GM19023 (cell line): Measurements from ENCODE around the gene KCTD12.
"Not testable (repeated sequence)": the region's sequence is repeated elsewhere in the genome, so short reads cannot be mapped to it uniquely, and the experiment has no call there.

Source experiments
- ATAC-seq: cut with Tn5 transposase; IDR thresholded peaks from one replicate; pipeline ENCODE4 v1.9.1; 2021; ENCODE audit warnings: mild to moderate bottlenecking, moderate library complexity; ENCODE audit not compliant: unreplicated experiment

KCTD12 gene

GRCh38 chr13:76886292-76887075 is at the start of gene KCTD12:
Gene KCTD12, minus strand, starts transcription at chr13:76886405. Its CDS starts 257 bp downstream, at chr13:76886148.
- ATAC-seq = peak; percentile 66

- ATAC-seq = no peak
Measured at GRCh38 chr13:76934671-76935070, 48.5 kb upstream of the KCTD12 start.

GRCh38 chr13:76932076-76932475 is 45.9 kb upstream of the KCTD12 start:
- no peak for ATAC-seq

- ATAC-seq = peak; percentile 7
Measured at GRCh38 chr13:76929851-76930374, 43.7 kb upstream of the KCTD12 start.

GRCh38 chr13:76929320-76929719 is 43.1 kb upstream of the KCTD12 start:
- peak; percentile 50 for ATAC-seq

GRCh38 chr13:76928456-76928855 is 42.3 kb upstream of the KCTD12 start:
- no peak for ATAC-seq

GRCh38 chr13:76927955-76928354 is 41.8 kb upstream of the KCTD12 start:
- no peak for ATAC-seq

GRCh38 chr13:76925115-76925514 is 38.9 kb upstream of the KCTD12 start:
- ATAC-seq = no peak

- no peak for ATAC-seq
Measured at GRCh38 chr13:76921516-76921915, 35.3 kb upstream of the KCTD12 start.

- not testable (repeated sequence) for ATAC-seq
Measured at GRCh38 chr13:76917755-76918481, 31.7 kb upstream of the KCTD12 start.

GRCh38 chr13:76917095-76917494 is 30.9 kb upstream of the KCTD12 start:
- ATAC-seq = no peak

- ATAC-seq = no peak
Measured at GRCh38 chr13:76913898-76914297, 27.7 kb upstream of the KCTD12 start.

GRCh38 chr13:76912476-76912875 is 26.3 kb upstream of the KCTD12 start:
- no peak for ATAC-seq

- ATAC-seq = no peak
Measured at GRCh38 chr13:76904507-76904906, 18.3 kb upstream of the KCTD12 start.

GRCh38 chr13:76903544-76904162 is 17.4 kb upstream of the KCTD12 start:
- ATAC-seq = peak; percentile 96

- ATAC-seq = not testable (repeated sequence)
Measured at GRCh38 chr13:76899066-76899465, 12.9 kb upstream of the KCTD12 start.

- not testable (repeated sequence) for ATAC-seq
Measured at GRCh38 chr13:76897171-76897570, 11.0 kb upstream of the KCTD12 start.

- no peak for ATAC-seq
Measured at GRCh38 chr13:76894401-76895110, 8.4 kb upstream of the KCTD12 start.

- ATAC-seq = no peak
Measured at GRCh38 chr13:76892488-76892887, 6.3 kb upstream of the KCTD12 start.

- ATAC-seq = no peak
Measured at GRCh38 chr13:76890021-76890420, 3.8 kb upstream of the KCTD12 start.

- no peak for ATAC-seq
Measured at GRCh38 chr13:76889254-76889653, 3.0 kb upstream of the KCTD12 start.
